Measurements from ENCODE around the gene ATP6V0E1. TPM values are rescaled to one million over a fixed set of nuclear protein-coding genes. Genes with fewer than 3 reads are reported as not detected.

ATP6V0E1 gene
- total and polyA plus RNA-seq, 2 experiments from 2014 or later: 75.9 to 250 TPM

- no peaks in the 10 kb centered on the region for H3K27me3 ChIP-seq (ENCODE audit: insufficient read depth)
- H3K4me2 ChIP-seq: no peak overlapping the region
- Mint-ChIP-seq H3K4me1 (peaks cover 6% of the 10 kb centered on the region; the same call in 2 of the 3 replicates), H3K9me3 (peaks cover 3% of the 10 kb centered on the region; the same call in 2 of the 3 replicates), H3K27me3 (ENCODE audit: insufficient read depth, low read depth, poor library complexity) (peaks cover 2% of the 10 kb centered on the region), H3K4me3 (no peak overlapping the region), H3K36me3 (ENCODE audit: low read depth) (peaks cover 2% of the 10 kb centered on the region; the same call in 1 of the 3 replicates), H3K27ac (no peak overlapping the region)
- H3F3A ChIP-seq (replicated peaks; ENCODE audit: low read depth): no peaks in the 10 kb centered on the region
- no peaks in the 10 kb centered on the region for H4K20me1 ChIP-seq (replicated peaks; ENCODE audit: insufficient read depth)
- TF ChIP-seq EZH2phosphoT487 (IDR thresholded peaks at IDR 0.05; ENCODE audit: unreplicated experiment) (no peak), POLR2AphosphoS5 (IDR thresholded peaks at IDR 0.05; ENCODE audit: low read depth) (no peak), NANOG (IDR thresholded peaks at IDR 0.05; ENCODE audit: borderline replicate concordance) (no peak), EZH2 (IDR thresholded peaks at IDR 0.05; ENCODE audit: low read depth, unreplicated experiment) (no peak), CREB1 (CRISPR knock-in tag; IDR thresholded peaks at IDR 0.05; ENCODE audit: low read depth) (no peak), STAT1 (IDR thresholded peaks at IDR 0.05; ENCODE audit: unreplicated experiment) (no peak), JUNB (IDR thresholded peaks at IDR 0.05; ENCODE audit: unreplicated experiment) (no peak), ZNF331 (CRISPR knock-in tag; IDR thresholded peaks at IDR 0.05; ENCODE audit: low read depth) (no peak), REST (IDR thresholded peaks at IDR 0.05; ENCODE audit: unreplicated experiment) (no peak), CTCF (conservative IDR thresholded peaks at IDR 0.05; ENCODE audit: low read depth in 2 of 2) (no peak), ZNF114 (CRISPR knock-in tag; IDR thresholded peaks at IDR 0.05) (no peak)
- TF ChIP-seq, protein P1, sequence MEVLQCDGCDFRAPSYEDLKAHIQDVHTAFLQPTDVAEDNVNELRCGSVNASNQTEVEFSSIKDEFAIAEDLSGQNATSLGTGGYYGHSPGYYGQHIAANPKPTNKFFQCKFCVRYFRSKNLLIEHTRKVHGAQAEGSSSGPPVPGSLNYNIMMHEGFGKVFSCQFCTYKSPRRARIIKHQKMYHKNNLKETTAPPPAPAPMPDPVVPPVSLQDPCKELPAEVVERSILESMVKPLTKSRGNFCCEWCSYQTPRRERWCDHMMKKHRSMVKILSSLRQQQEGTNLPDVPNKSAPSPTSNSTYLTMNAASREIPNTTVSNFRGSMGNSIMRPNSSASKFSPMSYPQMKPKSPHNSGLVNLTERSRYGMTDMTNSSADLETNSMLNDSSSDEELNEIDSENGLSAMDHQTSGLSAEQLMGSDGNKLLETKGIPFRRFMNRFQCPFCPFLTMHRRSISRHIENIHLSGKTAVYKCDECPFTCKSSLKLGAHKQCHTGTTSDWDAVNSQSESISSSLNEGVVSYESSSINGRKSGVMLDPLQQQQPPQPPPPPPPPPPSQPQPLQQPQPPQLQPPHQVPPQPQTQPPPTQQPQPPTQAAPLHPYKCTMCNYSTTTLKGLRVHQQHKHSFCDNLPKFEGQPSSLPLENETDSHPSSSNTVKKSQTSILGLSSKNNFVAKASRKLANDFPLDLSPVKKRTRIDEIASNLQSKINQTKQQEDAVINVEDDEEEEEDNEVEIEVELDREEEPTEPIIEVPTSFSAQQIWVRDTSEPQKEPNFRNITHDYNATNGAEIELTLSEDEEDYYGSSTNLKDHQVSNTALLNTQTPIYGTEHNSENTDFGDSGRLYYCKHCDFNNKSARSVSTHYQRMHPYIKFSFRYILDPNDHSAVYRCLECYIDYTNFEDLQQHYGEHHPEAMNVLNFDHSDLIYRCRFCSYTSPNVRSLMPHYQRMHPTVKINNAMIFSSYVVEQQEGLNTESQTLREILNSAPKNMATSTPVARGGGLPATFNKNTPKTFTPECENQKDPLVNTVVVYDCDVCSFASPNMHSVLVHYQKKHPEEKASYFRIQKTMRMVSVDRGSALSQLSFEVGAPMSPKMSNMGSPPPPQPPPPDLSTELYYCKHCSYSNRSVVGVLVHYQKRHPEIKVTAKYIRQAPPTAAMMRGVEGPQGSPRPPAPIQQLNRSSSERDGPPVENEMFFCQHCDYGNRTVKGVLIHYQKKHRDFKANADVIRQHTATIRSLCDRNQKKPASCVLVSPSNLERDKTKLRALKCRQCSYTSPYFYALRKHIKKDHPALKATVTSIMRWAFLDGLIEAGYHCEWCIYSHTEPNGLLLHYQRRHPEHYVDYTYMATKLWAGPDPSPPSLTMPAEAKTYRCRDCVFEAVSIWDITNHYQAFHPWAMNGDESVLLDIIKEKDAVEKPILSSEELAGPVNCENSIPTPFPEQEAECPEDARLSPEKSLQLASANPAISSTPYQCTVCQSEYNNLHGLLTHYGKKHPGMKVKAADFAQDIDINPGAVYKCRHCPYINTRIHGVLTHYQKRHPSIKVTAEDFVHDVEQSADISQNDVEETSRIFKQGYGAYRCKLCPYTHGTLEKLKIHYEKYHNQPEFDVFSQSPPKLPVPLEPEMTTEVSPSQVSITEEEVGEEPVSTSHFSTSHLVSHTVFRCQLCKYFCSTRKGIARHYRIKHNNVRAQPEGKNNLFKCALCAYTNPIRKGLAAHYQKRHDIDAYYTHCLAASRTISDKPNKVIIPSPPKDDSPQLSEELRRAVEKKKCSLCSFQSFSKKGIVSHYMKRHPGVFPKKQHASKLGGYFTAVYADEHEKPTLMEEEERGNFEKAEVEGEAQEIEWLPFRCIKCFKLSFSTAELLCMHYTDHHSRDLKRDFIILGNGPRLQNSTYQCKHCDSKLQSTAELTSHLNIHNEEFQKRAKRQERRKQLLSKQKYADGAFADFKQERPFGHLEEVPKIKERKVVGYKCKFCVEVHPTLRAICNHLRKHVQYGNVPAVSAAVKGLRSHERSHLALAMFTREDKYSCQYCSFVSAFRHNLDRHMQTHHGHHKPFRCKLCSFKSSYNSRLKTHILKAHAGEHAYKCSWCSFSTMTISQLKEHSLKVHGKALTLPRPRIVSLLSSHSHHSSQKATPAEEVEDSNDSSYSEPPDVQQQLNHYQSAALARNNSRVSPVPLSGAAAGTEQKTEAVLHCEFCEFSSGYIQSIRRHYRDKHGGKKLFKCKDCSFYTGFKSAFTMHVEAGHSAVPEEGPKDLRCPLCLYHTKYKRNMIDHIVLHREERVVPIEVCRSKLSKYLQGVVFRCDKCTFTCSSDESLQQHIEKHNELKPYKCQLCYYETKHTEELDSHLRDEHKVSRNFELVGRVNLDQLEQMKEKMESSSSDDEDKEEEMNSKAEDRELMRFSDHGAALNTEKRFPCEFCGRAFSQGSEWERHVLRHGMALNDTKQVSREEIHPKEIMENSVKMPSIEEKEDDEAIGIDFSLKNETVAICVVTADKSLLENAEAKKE (CRISPR knock-in tag; IDR thresholded peaks at IDR 0.05): no peak
- TF ChIP-seq, protein P2, sequence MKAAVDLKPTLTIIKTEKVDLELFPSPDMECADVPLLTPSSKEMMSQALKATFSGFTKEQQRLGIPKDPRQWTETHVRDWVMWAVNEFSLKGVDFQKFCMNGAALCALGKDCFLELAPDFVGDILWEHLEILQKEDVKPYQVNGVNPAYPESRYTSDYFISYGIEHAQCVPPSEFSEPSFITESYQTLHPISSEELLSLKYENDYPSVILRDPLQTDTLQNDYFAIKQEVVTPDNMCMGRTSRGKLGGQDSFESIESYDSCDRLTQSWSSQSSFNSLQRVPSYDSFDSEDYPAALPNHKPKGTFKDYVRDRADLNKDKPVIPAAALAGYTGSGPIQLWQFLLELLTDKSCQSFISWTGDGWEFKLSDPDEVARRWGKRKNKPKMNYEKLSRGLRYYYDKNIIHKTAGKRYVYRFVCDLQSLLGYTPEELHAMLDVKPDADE (IDR thresholded peaks at IDR 0.05): no peak
- 0 out of 2 replicates have a peak, but pooled peaks cover 8% of the 10 kb centered on the region for H3K4me1 ChIP-seq (ENCODE audit: insufficient read depth)
- no peaks in the 10 kb centered on the region for H3K9me2 ChIP-seq (ENCODE audit: insufficient read depth)
- H2AFZ ChIP-seq: no peak overlapping the region
- no peaks in the 10 kb centered on the region for H3K79me2 ChIP-seq (replicated peaks; ENCODE audit: insufficient read depth)
- no peak for ATAC-seq
- no peak for DNase-seq (ENCODE audit: low spot score)
- H3K36me3 ChIP-seq (ENCODE audit: insufficient read depth): no peaks in the 10 kb centered on the region
- H3K27ac ChIP-seq (ENCODE audit: low read depth): no peak overlapping the region
- no peak overlapping the region for H3K4me3 ChIP-seq
Measured at GRCh38 chr5:173042763-173043107, 59.2 kb downstream of the ATP6V0E1 start.

All from GM23338 (cell line).